K562 (cell line): ENCODE data around the gene MAP2K4.

Experiments used
- NRF1 ChIP-seq, 2 experiments: fragments of 450-650 bp; IDR thresholded peaks in 1 of 2; conservative IDR thresholded peaks in 1 of 2; 2 replicates each; pipeline ENCODE4 v1.6.1; 2014; ENCODE audit warnings: mild to moderate bottlenecking in 2 of 2
- SMARCB1 ChIP-seq: IDR thresholded peaks from 2 replicates; pipeline ENCODE4 v1.6.1; 2011; ENCODE audit warnings: improper control_type of control experiment, low read depth; ENCODE audit not compliant: insufficient read length
- SPI1 ChIP-seq: IDR thresholded peaks from 2 replicates; pipeline ENCODE4 v1.6.1; 2011; ENCODE audit warnings: low read depth, low read length, control low read depth, borderline replicate concordance
- SREBF2 ChIP-seq: sonication (generic); formaldehyde crosslinking; IDR thresholded peaks from 2 replicates; pipeline ENCODE4 v1.4.0; 2020; ENCODE audit warnings: mild to moderate bottlenecking, missing genetic modification reagents
- ZBTB7A ChIP-seq: IDR thresholded peaks from 2 replicates; pipeline ENCODE4 v1.6.1; 2011; ENCODE audit warnings: low read depth, mild to moderate bottlenecking, low read length, moderate library complexity, borderline replicate concordance; ENCODE audit not compliant: control insufficient read depth
- TF ChIP-seq, protein P1 (sequence below): fragments of 450-650 bp; IDR thresholded peaks from 2 replicates; pipeline ENCODE4 v1.6.1; 2017; ENCODE audit warnings: antibody characterized with exemption

GRCh38 chr17:12064395-12064794 is 43.7 kb downstream of the MAP2K4 start:
- TF ChIP-seq, protein P1, sequence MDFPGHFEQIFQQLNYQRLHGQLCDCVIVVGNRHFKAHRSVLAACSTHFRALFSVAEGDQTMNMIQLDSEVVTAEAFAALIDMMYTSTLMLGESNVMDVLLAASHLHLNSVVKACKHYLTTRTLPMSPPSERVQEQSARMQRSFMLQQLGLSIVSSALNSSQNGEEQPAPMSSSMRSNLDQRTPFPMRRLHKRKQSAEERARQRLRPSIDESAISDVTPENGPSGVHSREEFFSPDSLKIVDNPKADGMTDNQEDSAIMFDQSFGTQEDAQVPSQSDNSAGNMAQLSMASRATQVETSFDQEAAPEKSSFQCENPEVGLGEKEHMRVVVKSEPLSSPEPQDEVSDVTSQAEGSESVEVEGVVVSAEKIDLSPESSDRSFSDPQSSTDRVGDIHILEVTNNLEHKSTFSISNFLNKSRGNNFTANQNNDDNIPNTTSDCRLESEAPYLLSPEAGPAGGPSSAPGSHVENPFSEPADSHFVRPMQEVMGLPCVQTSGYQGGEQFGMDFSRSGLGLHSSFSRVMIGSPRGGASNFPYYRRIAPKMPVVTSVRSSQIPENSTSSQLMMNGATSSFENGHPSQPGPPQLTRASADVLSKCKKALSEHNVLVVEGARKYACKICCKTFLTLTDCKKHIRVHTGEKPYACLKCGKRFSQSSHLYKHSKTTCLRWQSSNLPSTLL: no peak
- TF ChIP-seq SPI1 (no peak), ZBTB7A (no peak), SREBF2 (no peak), NRF1 (conservative IDR thresholded peaks at IDR 0.05 in 1 of 2, IDR thresholded peaks at IDR 0.05 in 1 of 2) (no peak), SMARCB1 (no peak)
